ENCODE results near the gene ADSL.

GRCh38 chr22:40345815-40346184 is 500 bp upstream of the ADSL start:
- TF ChIP-seq EZH2 (IDR thresholded peaks at IDR 0.05; ENCODE audit: insufficient read depth, poor library complexity, severe bottlenecking) (no peak), EZH2phosphoT487 (IDR thresholded peaks at IDR 0.05; ENCODE audit: insufficient read depth, low read depth) (no peak)

Measured in GM23248 (cell line).